ENCODE measurements around the gene TAX1BP3.

- no peak for TF ChIP-seq CTCF (IDR thresholded peaks at IDR 0.05)
- TF ChIP-seq POLR2A (IDR thresholded peaks at IDR 0.05), result no peak
These were observed 13.2 kb upstream of the TAX1BP3 start for GRCh38 chr17:3681565-3681964.

Measured in adrenal gland (tissue), 5 donors.